Erythroblast (primary cell): Measurements from ENCODE around the gene SKOR1.

Experiments used
- DNase-seq, 2 experiments: peaks; one replicate each; lab custom pipeline; 2025; lab: John Stamatoyannopoulos, UW
- GATA1 ChIP-seq: IDR thresholded peaks from 2 replicates; pipeline ENCODE4 v1.6.1; 2011; ENCODE audit warnings: low read depth, mild to moderate bottlenecking, control low read depth, low read length, moderate library complexity
- POLR2A ChIP-seq: IDR thresholded peaks from 2 replicates; pipeline ENCODE4 v1.6.1; 2011; ENCODE audit warnings: mild to moderate bottlenecking, low read length

Gene SKOR1

GRCh38 chr15:67824976-67825880, at the start of gene SKOR1:
Gene SKOR1, plus strand, starts transcription at chr15:67825509. Its CDS starts 94 bp downstream, at chr15:67825603.
- peak; percentile 10 to 24 for DNase-seq

GRCh38 chr15:67775998-67776397, 49.3 kb upstream of the SKOR1 start:
- DNase-seq = no peak
- TF ChIP-seq POLR2A = no peak
- no peak for TF ChIP-seq GATA1

More at GRCh38 chr15:67824976-67825880, at the start of gene SKOR1:
- TF ChIP-seq POLR2A = no peak
- no peak for TF ChIP-seq GATA1

- TF ChIP-seq GATA1 (no peak), POLR2A (no peak)
- DNase-seq = no peak
Measured at GRCh38 chr15:67776600-67776999, 48.7 kb upstream of the SKOR1 start.

GRCh38 chr15:67777071-67777470, 48.2 kb upstream of the SKOR1 start:
- TF ChIP-seq GATA1 = no peak
- TF ChIP-seq POLR2A = no peak
- no peak for DNase-seq

GRCh38 chr15:67777773-67778172, 47.5 kb upstream of the SKOR1 start:
- DNase-seq = no peak

GRCh38 chr15:67778968-67779548, 46.3 kb upstream of the SKOR1 start:
- TF ChIP-seq POLR2A (no peak), GATA1 (no peak)
- no peak for DNase-seq

More at GRCh38 chr15:67777773-67778172, 47.5 kb upstream of the SKOR1 start:
- no peak for TF ChIP-seq POLR2A
- no peak for TF ChIP-seq GATA1

- DNase-seq = peak in 1 of 2 experiments; percentile 24
- TF ChIP-seq GATA1 (no peak), POLR2A (no peak)
Measured at GRCh38 chr15:67779549-67780111, 45.7 kb upstream of the SKOR1 start.

GRCh38 chr15:67781061-67781460, 44.2 kb upstream of the SKOR1 start:
- no peak for DNase-seq
- TF ChIP-seq POLR2A = no peak
- no peak for TF ChIP-seq GATA1

GRCh38 chr15:67781907-67782690, 43.2 kb upstream of the SKOR1 start:
- DNase-seq = no peak
- no peak for TF ChIP-seq POLR2A
- no peak for TF ChIP-seq GATA1

- no peak for DNase-seq
- no peak for TF ChIP-seq POLR2A
Measured at GRCh38 chr15:67782691-67782991, 42.7 kb upstream of the SKOR1 start.

- TF ChIP-seq GATA1 = no peak
- TF ChIP-seq POLR2A = no peak
- no peak for DNase-seq
Measured at GRCh38 chr15:67783303-67783702, 42.0 kb upstream of the SKOR1 start.

GRCh38 chr15:67784090-67784781, 41.1 kb upstream of the SKOR1 start:
- no peak for DNase-seq
- TF ChIP-seq GATA1 = no peak
- no peak for TF ChIP-seq POLR2A

- no peak for DNase-seq
- TF ChIP-seq POLR2A (no peak), GATA1 (no peak)
Measured at GRCh38 chr15:67784856-67785430, 40.4 kb upstream of the SKOR1 start.
